GM19239 (cell line): Measurements from ENCODE around the gene COQ3.

Experiments
- DNase-seq: peaks from one replicate; pipeline ENCODE4 v3.0.0; 2011; ENCODE audit warnings: low spot score; ENCODE audit not compliant: insufficient read length
- FAIRE-seq: peaks from 2 replicates; lab custom pipeline; 2011; peaks lifted over from hg19 to GRCh38; lab: Jason Lieb, UNC

Gene COQ3

GRCh38 chr6:99393698-99394531 lies at the start of gene COQ3:
Gene COQ3, minus strand, starts transcription at chr6:99394195. Its CDS starts 16 bp downstream, at chr6:99394179.
- FAIRE-seq (peak; percentile 80), DNase-seq (peak; percentile 63)

GRCh38 chr6:99434702-99435530 lies 40.9 kb upstream of the COQ3 start:
- DNase-seq, result no peak
- FAIRE-seq, result peak; percentile 87

GRCh38 chr6:99432877-99433276 lies 38.9 kb upstream of the COQ3 start:
- DNase-seq (no peak), FAIRE-seq (no peak)

GRCh38 chr6:99431901-99432300 lies 37.9 kb upstream of the COQ3 start:
- no peak for DNase-seq

GRCh38 chr6:99427988-99428387 lies 34.0 kb upstream of the COQ3 start:
- DNase-seq (no peak), FAIRE-seq (no peak)

More at GRCh38 chr6:99431901-99432300, 37.9 kb upstream of the COQ3 start:
- FAIRE-seq, result no peak

GRCh38 chr6:99426451-99426757 lies 32.4 kb upstream of the COQ3 start:
- DNase-seq, result no peak
- no peak for FAIRE-seq

- DNase-seq (no peak), FAIRE-seq (no peak)
Measured at GRCh38 chr6:99425647-99426450, 31.9 kb upstream of the COQ3 start.

- FAIRE-seq (peak; percentile 97), DNase-seq (peak; percentile 29)
Measured at GRCh38 chr6:99424761-99425646, 31.0 kb upstream of the COQ3 start, which contains the start of gene PNISR. Gene PNISR, minus strand, starts transcription at chr6:99425308. Its CDS starts 10,649 bp downstream, at chr6:99414659.

GRCh38 chr6:99424022-99424421 lies 30.0 kb upstream of the COQ3 start:
- FAIRE-seq, result no peak
- DNase-seq, result no peak

- no peak for FAIRE-seq
- DNase-seq, result no peak
Measured at GRCh38 chr6:99422912-99423311, 28.9 kb upstream of the COQ3 start.

- DNase-seq, result no peak
- peak; percentile 90 for FAIRE-seq
Measured at GRCh38 chr6:99416892-99417767, 23.1 kb upstream of the COQ3 start.

- FAIRE-seq (peak; percentile 47), DNase-seq (no peak)
Measured at GRCh38 chr6:99416226-99416625, 22.2 kb upstream of the COQ3 start.

GRCh38 chr6:99415446-99415845 lies 21.5 kb upstream of the COQ3 start:
- DNase-seq (no peak), FAIRE-seq (no peak)

- FAIRE-seq, result no peak
- DNase-seq, result no peak
Measured at GRCh38 chr6:99412065-99412464, 18.1 kb upstream of the COQ3 start.

- DNase-seq (no peak), FAIRE-seq (no peak)
Measured at GRCh38 chr6:99409672-99410071, 15.7 kb upstream of the COQ3 start.

GRCh38 chr6:99407076-99407475 lies 13.1 kb upstream of the COQ3 start:
- no peak for FAIRE-seq
- DNase-seq, result no peak

- DNase-seq, result no peak
- no peak for FAIRE-seq
Measured at GRCh38 chr6:99402448-99402847, 8.5 kb upstream of the COQ3 start.

- FAIRE-seq, result no peak
Measured at GRCh38 chr6:99397287-99397686, 3.3 kb upstream of the COQ3 start.

GRCh38 chr6:99393366-99393697 lies 663 bp downstream of the COQ3 start:
- DNase-seq (no peak), FAIRE-seq (peak; percentile 31)

More at GRCh38 chr6:99397287-99397686, 3.3 kb upstream of the COQ3 start:
- no peak for DNase-seq
